Activated T-cell treated with anti-CD3 and anti-CD28 coated beads, Interleukin-2, amount 50 U/mL, for 24 hours (primary cell): Measurements from ENCODE around the gene GABPB1.

Source experiments
- DNase-seq: peaks from one replicate; pipeline ENCODE4 v3.0.0-alpha.2; 2020
- H3K27ac Mint-ChIP-seq: 2 replicates; pipeline ENCODE4 v1.8.0; 2020; ENCODE audit warnings: mild to moderate bottlenecking, mixed read lengths
- H3K27me3 Mint-ChIP-seq: 2 replicates; pipeline ENCODE4 v1.8.0; 2020; ENCODE audit warnings: mixed read lengths
- H3K36me3 Mint-ChIP-seq: 2 replicates; pipeline ENCODE4 v1.8.0; 2020; ENCODE audit warnings: low read depth, mixed read lengths
- H3K4me1 Mint-ChIP-seq: 2 replicates; pipeline ENCODE4 v1.8.0; 2020; ENCODE audit warnings: low read depth, mixed read lengths
- H3K4me3 Mint-ChIP-seq: 2 replicates; pipeline ENCODE4 v1.8.0; 2020; ENCODE audit warnings: mild to moderate bottlenecking, moderate library complexity, mixed read lengths
- H3K9me3 Mint-ChIP-seq: 2 replicates; pipeline ENCODE4 v1.8.0; 2020; ENCODE audit warnings: mixed read lengths

Gene GABPB1

GRCh38 chr15:50231761-50232160 lies 123.2 kb downstream of the GABPB1 start:
- no peak for DNase-seq
- peaks cover 4% of the 10 kb centered on the region for H3K36me3 Mint-ChIP-seq
- H3K27ac Mint-ChIP-seq: no peak overlapping the region
- H3K9me3 Mint-ChIP-seq: no peaks in the 10 kb centered on the region
- H3K4me3 Mint-ChIP-seq: no peak overlapping the region
- H3K27me3 Mint-ChIP-seq: no peaks in the 10 kb centered on the region
- H3K4me1 Mint-ChIP-seq: no peaks in the 10 kb centered on the region

GRCh38 chr15:50229336-50229735 lies 125.7 kb downstream of the GABPB1 start:
- H3K27me3 Mint-ChIP-seq: no peaks in the 10 kb centered on the region
- H3K27ac Mint-ChIP-seq: no peak overlapping the region
- DNase-seq: no peak

GRCh38 chr15:50228866-50229265 lies 126.1 kb downstream of the GABPB1 start:
- no peak overlapping the region for H3K27ac Mint-ChIP-seq
- DNase-seq: no peak
- H3K4me1 Mint-ChIP-seq: no peaks in the 10 kb centered on the region
- no peak overlapping the region for H3K4me3 Mint-ChIP-seq
- peaks cover 4% of the 10 kb centered on the region for H3K36me3 Mint-ChIP-seq
- no peaks in the 10 kb centered on the region for H3K9me3 Mint-ChIP-seq
- H3K27me3 Mint-ChIP-seq: no peaks in the 10 kb centered on the region

More at GRCh38 chr15:50229336-50229735, 125.7 kb downstream of the GABPB1 start:
- Mint-ChIP-seq H3K4me1 (no peaks in the 10 kb centered on the region), H3K4me3 (no peak overlapping the region), H3K36me3 (peaks cover 4% of the 10 kb centered on the region), H3K9me3 (no peaks in the 10 kb centered on the region)

- H3K4me3 Mint-ChIP-seq: no peak overlapping the region
Observed at GRCh38 chr15:50227076-50227475, 127.9 kb downstream of the GABPB1 start.

GRCh38 chr15:50225938-50226337 lies 129.1 kb downstream of the GABPB1 start:
- no peaks in the 10 kb centered on the region for H3K27me3 Mint-ChIP-seq
- no peak for DNase-seq
- no peaks in the 10 kb centered on the region for H3K9me3 Mint-ChIP-seq
- peaks cover 4% of the 10 kb centered on the region for H3K36me3 Mint-ChIP-seq
- no peaks in the 10 kb centered on the region for H3K4me1 Mint-ChIP-seq
- no peak overlapping the region for H3K27ac Mint-ChIP-seq
- H3K4me3 Mint-ChIP-seq: no peak overlapping the region

More at GRCh38 chr15:50227076-50227475, 127.9 kb downstream of the GABPB1 start:
- Mint-ChIP-seq H3K27ac (no peak overlapping the region), H3K36me3 (peaks cover 4% of the 10 kb centered on the region), H3K4me1 (no peaks in the 10 kb centered on the region), H3K27me3 (no peaks in the 10 kb centered on the region), H3K9me3 (no peaks in the 10 kb centered on the region)
- no peak for DNase-seq
